SU-DHL-6 (cell line): ENCODE data around the gene EFS.

Experiments used
- H2AFZ ChIP-seq: fragments of 200-600 bp; sonication (generic); 2 replicates; pipeline ENCODE4 v1.6.1; 2014; ENCODE audit warnings: low read depth, mild to moderate bottlenecking, moderate library complexity, mixed read lengths, antibody characterized with exemption, low read length; ENCODE audit not compliant: severe bottlenecking
- H3F3A ChIP-seq: fragments of 200-600 bp; shearing (Covaris generic); 2 replicates; pipeline ENCODE4 v1.6.0; 2016; ENCODE audit warnings: antibody characterized with exemption, mild to moderate bottlenecking; ENCODE audit not compliant: insufficient read depth
- H3K27ac ChIP-seq: fragments of 200-600 bp; sonication (generic); 2 replicates; pipeline ENCODE4 v1.5.1; 2016; ENCODE audit warnings: low read depth, mild to moderate bottlenecking, low read length, moderate library complexity, mixed read lengths
- H3K27me3 ChIP-seq: fragments of 200-600 bp; sonication (generic), shearing (Covaris generic); 2 replicates; pipeline ENCODE4 v1.6.0; 2014; ENCODE audit warnings: mild to moderate bottlenecking, low read length
- H3K36me3 ChIP-seq: fragments of 200-600 bp; sonication (generic); 2 replicates; pipeline ENCODE4 v1.6.1; 2014; ENCODE audit warnings: mild to moderate bottlenecking, low read length, mixed read lengths
- H3K4me2 ChIP-seq: fragments of 300-600, 200-600 bp; shearing (Covaris generic), sonication (generic); 2 replicates; pipeline ENCODE4 v1.6.0; 2014; ENCODE audit warnings: low read length, low read depth, mild to moderate bottlenecking; ENCODE audit not compliant: poor library complexity, severe bottlenecking
- H3K4me3 ChIP-seq: fragments of 200-600 bp; sonication (generic); 2 replicates; pipeline ENCODE4 v1.5.1; 2014; ENCODE audit warnings: antibody characterized with exemption, low read length, mild to moderate bottlenecking, mixed read lengths; ENCODE audit not compliant: insufficient read depth, poor library complexity, severe bottlenecking
- H3K79me2 ChIP-seq: fragments of 200-600 bp; sonication (generic); 2 replicates; pipeline ENCODE4 v1.6.1; 2014; ENCODE audit warnings: mild to moderate bottlenecking, low read length, moderate library complexity; ENCODE audit not compliant: insufficient read depth
- H3K9ac ChIP-seq: fragments of 200-600 bp; sonication (generic); 2 replicates; pipeline ENCODE4 v1.7.0; 2014; ENCODE audit warnings: mild to moderate bottlenecking, low read length
- H3K9me2 ChIP-seq: fragments of 200-600 bp; sonication (generic); replicated peaks from 2 replicates; pipeline ENCODE4 v1.6.1; 2014; ENCODE audit warnings: low read length; ENCODE audit not compliant: insufficient read depth
- H3K9me3 ChIP-seq: fragments of 200-600 bp; sonication (generic); 2 replicates; pipeline ENCODE4 v1.6.1; 2014; ENCODE audit warnings: low read length, mixed read lengths; ENCODE audit not compliant: insufficient read depth
- H4K20me1 ChIP-seq: fragments of 200-600 bp; sonication (generic); 2 replicates; pipeline ENCODE4 v1.6.1; 2014; ENCODE audit warnings: low read depth, mild to moderate bottlenecking, antibody characterized with exemption, low read length, moderate library complexity, mixed read lengths
- CTCF ChIP-seq: fragments of 200-600 bp; sonication (generic); IDR thresholded peaks from one replicate; pipeline ENCODE4 v1.5.1; 2017; ENCODE audit warnings: antibody characterized with exemption, mild to moderate bottlenecking, low read length, moderate library complexity; ENCODE audit not compliant: insufficient read depth, poor library complexity, severe bottlenecking
- EZH2phosphoT487 ChIP-seq: fragments of 200-600 bp; sonication (generic), shearing (Covaris generic); conservative IDR thresholded peaks from 2 replicates; pipeline ENCODE4 v1.6.1; 2018; ENCODE audit warnings: mild to moderate bottlenecking, antibody characterized with exemption, low read length, moderate library complexity, mixed read lengths

Gene EFS

GRCh38 chr14:23358042-23358441, 6.9 kb downstream of the EFS start:
- Histone ChIP-seq H3K9me2 (no peaks in the 10 kb centered on the region), H3F3A (no peaks in the 10 kb centered on the region), H3K27me3 (no peaks in the 10 kb centered on the region), H3K27ac (no peak overlapping the region), H4K20me1 (no peaks in the 10 kb centered on the region), H3K4me2 (no peak overlapping the region), H3K79me2 (no peaks in the 10 kb centered on the region), H3K36me3 (no peaks in the 10 kb centered on the region), H2AFZ (no peak overlapping the region), H3K4me3 (no peak overlapping the region), H3K9ac (no peak overlapping the region), H3K9me3 (no peaks in the 10 kb centered on the region)
- TF ChIP-seq EZH2phosphoT487 = no peak
- no peak for TF ChIP-seq CTCF

- no peak overlapping the region for H3K4me2 ChIP-seq
- no peaks in the 10 kb centered on the region for H3F3A ChIP-seq
- no peaks in the 10 kb centered on the region for H3K79me2 ChIP-seq
- H2AFZ ChIP-seq = no peak overlapping the region
- H3K4me3 ChIP-seq = no peak overlapping the region
- H3K27me3 ChIP-seq = no peaks in the 10 kb centered on the region
- no peaks in the 10 kb centered on the region for H3K9me3 ChIP-seq
- H3K9ac ChIP-seq = no peak overlapping the region
- H3K9me2 ChIP-seq = no peaks in the 10 kb centered on the region
- TF ChIP-seq CTCF = no peak
- TF ChIP-seq EZH2phosphoT487 = no peak
- no peak overlapping the region for H3K27ac ChIP-seq
- no peaks in the 10 kb centered on the region for H4K20me1 ChIP-seq
- no peaks in the 10 kb centered on the region for H3K36me3 ChIP-seq
Observed at GRCh38 chr14:23357261-23357660, 7.7 kb downstream of the EFS start.

- Histone ChIP-seq H3K9ac (no peak overlapping the region), H4K20me1 (no peaks in the 10 kb centered on the region), H3K79me2 (no peaks in the 10 kb centered on the region), H3K27ac (no peak overlapping the region), H3K27me3 (no peaks in the 10 kb centered on the region), H3K4me2 (no peak overlapping the region), H3K9me3 (no peaks in the 10 kb centered on the region), H3K9me2 (no peaks in the 10 kb centered on the region), H2AFZ (no peak overlapping the region), H3K36me3 (no peaks in the 10 kb centered on the region), H3F3A (no peaks in the 10 kb centered on the region), H3K4me3 (no peak overlapping the region)
- no peak for TF ChIP-seq EZH2phosphoT487
- no peak for TF ChIP-seq CTCF
Observed at GRCh38 chr14:23356662-23357061, 8.3 kb downstream of the EFS start.
